HG03045 (cell line): ENCODE data around the gene ADIPOR2.
"Not testable (repeated sequence)": the region's sequence is repeated elsewhere in the genome, so short reads cannot be mapped to it uniquely, and the experiment has no call there.

Experiments
- ATAC-seq: cut with Tn5 transposase; IDR thresholded peaks from one replicate; pipeline ENCODE4 v1.9.1; 2021; ENCODE audit warnings: mild to moderate bottlenecking, moderate library complexity; ENCODE audit not compliant: unreplicated experiment

The ADIPOR2 gene

DNA sequence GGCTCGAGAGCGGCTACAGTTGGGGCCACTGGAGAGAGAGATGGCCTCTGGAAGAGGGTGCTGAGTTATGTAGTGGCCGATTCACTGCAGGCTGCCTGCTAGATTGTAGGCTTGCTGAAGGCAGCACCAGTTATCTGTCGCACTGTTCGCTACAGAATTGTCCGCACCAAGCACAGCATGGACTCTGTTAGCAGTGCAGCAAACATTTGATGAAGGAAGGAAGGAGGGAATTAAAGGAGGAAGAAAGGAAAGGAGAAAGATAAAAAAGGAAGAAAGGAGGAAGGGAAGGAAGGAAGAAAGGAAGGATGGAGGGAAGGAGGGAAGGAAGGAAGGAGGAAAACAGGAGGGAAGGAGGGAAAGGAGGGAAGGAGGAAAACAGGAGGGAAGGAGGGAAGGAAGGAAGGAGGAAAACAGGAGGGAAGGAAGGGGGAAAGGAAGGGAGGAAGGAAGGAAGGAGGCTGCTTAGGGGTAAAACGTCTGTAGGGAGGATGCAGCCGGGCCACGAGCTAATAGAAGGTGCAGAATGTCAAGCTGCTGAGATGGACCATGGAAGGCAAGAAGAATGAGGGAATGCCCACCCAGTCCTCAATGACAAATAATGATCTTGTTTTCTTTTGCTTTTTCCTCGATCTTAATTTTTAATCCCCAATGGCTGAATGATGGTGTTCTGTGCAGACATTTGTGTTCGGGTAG, 27.3 kb upstream of the ADIPOR2 start:
- no peak for ATAC-seq

DNA sequence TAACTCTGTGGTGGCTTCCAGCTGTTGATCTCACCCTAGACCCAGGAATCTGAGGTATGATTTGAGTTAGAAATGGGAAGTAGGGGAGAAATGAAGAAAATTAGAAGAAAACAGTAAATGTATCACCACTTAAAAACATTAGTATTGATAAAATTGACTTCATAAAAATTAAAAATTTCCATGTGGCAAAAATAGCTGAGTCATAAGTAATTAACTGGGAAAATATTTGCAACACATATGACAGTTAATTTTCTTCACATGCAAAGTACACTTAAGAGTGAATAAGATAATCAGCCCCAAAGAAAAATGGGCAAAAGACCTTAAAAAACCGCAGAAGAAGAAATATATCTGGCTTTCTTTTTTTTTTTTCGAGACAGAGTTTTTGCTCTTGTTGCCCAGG, 25.5 kb upstream of the ADIPOR2 start:
- no peak for ATAC-seq

DNA sequence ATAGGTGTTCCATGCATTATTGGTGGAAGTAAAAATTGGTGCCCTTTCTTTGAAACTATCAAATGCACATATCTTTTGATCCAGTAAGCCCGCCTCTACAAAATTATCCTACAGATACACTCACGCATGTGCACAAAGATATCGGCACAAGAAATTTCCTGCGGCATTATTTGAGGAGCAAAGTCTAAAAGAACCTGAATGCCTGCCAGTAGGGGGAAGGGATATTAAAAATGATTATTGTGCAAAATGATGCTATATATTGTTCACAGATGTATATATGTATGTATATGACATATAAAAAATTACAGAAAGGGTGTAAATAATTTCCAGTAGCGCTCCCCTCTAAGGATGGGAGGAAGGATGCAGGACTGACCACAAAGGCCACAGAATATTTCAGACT, 24.7 kb upstream of the ADIPOR2 start:
- ATAC-seq, result no peak

- ATAC-seq, result no peak
Observed at GRCh38 chr12:1666685-1667162, 24.1 kb upstream of the ADIPOR2 start.

DNA sequence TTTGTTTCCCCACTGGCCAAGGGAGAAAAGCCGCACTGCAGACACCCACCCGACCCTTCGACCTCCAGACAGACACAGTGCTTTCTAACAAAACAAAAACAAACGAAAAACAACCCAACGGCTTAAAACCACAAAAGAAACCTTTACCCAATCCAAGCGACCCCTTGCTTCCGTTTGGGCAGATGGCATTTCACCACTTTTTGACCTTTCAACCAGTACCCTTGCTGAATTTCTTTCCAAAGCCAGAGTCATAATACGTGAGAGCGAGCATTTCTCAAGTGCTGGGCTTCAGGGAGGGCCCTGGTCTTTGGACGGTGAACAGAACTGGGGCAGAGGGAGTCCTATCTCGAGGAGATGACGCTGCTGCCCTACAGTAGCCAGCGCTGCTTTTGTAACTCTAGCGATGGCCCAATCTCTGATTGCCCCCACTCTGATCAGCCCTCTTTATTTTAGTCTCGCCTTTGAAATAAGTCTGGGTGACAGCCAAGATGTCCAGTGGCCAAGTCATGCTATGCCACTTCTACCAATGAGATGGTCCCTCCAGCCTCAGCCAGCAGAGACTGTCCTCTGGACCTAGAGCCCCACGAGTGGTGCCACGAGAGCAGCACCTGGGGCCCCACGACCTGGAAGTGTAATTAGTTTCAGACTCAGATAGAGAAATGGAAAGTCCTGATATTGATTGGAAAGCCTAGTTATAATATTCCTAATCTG, 21.9 kb upstream of the ADIPOR2 start:
- no peak for ATAC-seq

GRCh38 chr12:1670358-1671268, 20.3 kb upstream of the ADIPOR2 start:
- no peak for ATAC-seq

DNA sequence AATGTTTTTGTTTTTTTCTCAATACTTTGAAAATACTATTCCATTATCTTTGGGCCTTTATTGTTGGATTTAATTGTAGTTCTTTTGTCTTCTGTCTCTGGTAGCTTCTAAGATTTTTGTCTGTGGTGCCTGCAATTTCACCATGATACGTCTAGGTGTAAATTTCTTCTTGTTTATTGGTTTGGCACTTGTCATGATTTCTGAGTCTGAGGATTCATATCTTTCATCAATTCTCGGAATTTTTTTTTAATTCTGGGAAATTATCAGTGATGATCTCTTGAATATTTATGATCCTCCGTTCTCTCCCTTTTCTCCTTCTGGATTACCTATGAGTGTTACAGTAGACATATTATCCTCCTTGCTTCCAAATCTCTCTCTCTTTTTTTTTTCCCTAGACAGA, 14.8 kb upstream of the ADIPOR2 start:
- no peak for ATAC-seq

GRCh38 chr12:1680804-1681492, 9.9 kb upstream of the ADIPOR2 start:
- no peak for ATAC-seq

GRCh38 chr12:1681493-1681807, 9.4 kb upstream of the ADIPOR2 start:
- no peak for ATAC-seq

- no peak for ATAC-seq
Observed at GRCh38 chr12:1688086-1688710, 2.7 kb upstream of the ADIPOR2 start.

GRCh38 chr12:1691123-1692007, 495 bp downstream of the ADIPOR2 start:
- ATAC-seq, result peak; percentile 38

DNA sequence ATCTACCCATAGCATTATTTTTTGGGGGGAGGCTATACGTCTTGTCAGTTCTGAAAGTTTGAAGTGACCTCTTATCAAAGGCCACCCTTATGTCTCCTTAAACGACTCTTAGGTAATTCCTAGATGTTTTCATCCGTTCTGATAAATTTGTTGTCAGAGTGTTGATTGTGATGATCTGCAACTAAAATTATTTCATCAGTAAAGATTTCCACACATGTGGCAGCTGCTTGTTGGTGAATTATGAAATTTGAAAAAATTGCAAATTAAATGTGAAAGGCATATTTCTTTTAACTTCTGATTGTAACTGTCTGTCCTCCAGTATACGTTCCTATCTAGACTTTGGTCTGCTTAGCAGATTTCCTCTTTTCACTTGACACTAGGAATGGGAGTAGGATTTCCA, 1.4 kb downstream of the ADIPOR2 start:
- ATAC-seq, result no peak

DNA sequence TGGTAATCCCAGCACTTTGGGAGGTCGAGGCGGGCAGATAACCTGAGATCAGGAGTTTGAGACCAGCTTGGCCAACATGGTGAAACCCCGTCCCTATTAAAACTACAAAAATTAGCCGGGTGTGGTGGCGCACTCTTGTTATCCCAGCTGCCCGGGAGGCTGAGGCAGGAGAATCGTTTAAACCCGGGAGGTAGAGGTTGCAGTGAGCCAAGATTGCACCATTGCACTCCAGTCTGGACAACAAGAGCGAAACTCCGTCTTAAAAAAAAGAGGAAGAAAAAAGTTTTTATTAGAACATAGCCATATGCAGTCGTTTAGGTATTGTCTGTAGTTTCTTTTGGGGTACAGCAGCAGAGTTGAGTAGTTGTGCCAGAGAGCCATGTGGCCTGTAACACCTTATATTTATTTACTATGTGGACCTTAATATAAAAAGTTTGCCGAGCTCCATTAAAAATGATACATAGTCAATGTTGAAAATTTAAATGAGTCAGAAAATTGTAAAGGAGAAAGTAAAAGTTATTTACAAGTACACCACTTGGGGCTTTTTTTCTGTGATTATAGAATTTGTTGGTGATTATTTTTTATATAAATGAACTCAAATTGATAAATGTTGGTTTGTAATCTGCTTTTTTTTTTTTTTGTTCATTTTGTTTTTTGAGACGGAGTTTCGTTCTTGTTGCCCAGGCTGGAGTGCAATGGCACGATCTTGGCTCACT, 2.2 kb downstream of the ADIPOR2 start:
- no peak for ATAC-seq

GRCh38 chr12:1695097-1695496, 4.2 kb downstream of the ADIPOR2 start:
- ATAC-seq, result not testable (repeated sequence)

DNA sequence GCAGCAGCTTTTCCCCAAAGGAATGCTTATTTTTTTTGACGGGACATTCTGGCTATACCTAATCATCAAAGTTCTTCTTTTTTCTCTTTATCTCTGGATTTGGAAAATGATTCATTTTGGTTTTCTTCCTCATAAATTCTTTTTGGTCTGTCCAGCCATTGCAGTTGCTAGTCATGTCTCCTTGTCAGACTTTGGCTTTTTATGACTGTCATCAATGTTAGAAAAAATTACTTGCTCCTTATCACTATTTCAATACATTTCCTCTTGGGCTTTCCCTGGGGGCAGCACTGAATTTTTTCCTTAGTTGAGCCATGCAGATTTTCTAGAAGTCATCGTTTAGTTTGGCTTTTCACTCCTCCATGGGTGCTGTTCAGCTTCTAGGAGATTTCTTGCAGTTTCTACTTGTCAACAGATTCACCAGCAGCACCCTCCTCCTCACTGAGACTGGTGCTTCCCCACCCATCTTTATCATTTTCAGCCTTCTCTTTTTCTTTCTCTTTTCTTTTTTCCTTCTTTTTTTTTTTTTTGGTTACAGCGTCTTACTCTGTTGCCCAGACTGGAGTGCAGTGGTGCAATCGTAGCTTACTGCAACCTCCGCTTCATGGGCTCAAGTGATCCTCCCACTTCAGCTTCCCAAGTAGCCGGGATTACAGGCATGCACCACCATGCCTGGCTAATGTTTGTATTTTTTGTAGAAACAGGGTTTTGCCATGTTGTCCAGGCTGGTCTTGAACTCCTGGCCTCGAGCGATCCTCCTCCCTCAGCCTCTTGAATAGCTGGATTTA, 5.2 kb downstream of the ADIPOR2 start:
- no peak for ATAC-seq

GRCh38 chr12:1696800-1697199, 5.9 kb downstream of the ADIPOR2 start:
- no peak for ATAC-seq

DNA sequence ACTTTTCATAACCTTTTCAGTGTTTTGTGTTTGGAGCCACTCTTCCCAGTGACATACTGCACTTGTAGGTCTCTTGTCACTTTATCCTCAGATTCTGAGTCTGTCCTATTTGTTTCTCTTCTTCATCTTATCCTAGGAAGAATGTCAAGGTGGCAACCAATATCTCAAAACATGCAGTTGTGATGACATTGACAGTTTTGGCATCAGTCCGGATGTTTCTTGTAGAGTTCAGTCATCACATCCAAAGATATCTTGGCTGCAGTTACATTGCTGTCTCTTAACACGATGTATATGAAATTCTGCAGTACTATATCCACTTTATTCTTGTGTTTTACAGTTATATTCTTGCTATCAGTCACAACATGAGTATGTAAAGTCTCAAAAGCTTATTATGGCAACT, 6.4 kb downstream of the ADIPOR2 start:
- ATAC-seq, result no peak

DNA sequence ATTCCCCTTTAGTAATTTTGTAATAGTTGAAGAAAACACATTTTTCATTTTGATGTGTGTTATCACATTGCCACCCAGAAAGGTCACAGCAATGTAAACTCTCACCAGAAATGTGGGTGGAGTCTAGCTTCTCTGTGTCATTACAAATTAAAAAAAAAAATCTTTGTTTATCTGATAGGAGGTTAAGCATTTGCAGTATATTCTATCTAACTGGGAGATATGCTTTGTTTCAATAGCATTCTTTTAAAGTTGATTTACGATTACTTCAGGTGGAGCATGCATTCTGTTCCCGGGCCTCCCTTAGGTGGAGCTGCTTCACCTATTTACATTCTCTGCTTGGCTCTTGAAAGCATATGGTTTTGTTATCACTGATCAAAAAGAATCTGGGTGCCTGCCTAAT, 7.8 kb downstream of the ADIPOR2 start:
- ATAC-seq, result no peak
